GM12891 (cell line): ENCODE data around the gene U2AF1L4.

Source experiments
- POLR2A ChIP-seq: IDR thresholded peaks from 2 replicates; pipeline ENCODE4 v1.6.1; 2011; ENCODE audit warnings: low read depth, low read length, control low read depth
- POLR2AphosphoS5 ChIP-seq: IDR thresholded peaks from 2 replicates; pipeline ENCODE4 v1.6.1; 2011; ENCODE audit warnings: low read depth, low read length, control low read depth

DNA sequence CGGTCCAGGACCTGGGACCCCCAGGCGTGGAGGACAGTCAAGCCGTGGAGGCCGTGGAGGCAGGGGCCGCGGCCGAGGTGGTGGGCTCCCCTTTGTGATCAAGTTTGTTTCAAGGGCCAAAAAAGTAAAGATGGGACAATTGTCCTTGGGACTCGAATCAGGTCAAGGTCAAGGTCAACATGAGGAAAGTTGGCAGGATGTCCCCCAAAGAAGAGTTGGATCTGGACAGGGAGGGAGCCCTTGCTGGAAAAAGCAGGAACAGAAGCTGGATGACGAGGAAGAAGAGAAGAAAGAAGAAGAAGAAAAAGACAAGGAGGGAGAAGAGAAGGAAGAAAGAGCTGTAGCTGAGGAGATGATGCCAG, 25.1 kb downstream of the U2AF1L4 start:
- TF ChIP-seq POLR2AphosphoS5 (no peak), POLR2A (no peak)
